ENCODE data around the gene FAF1. TPM values are rescaled to one million over a fixed set of nuclear protein-coding genes. Genes with fewer than 3 reads are reported as not detected.

FAF1 gene
- total and polyA plus RNA-seq, 2 donors (not counting 1 experiment from before 2014, with no cell fraction given) = 39.6 to 40.0 TPM

DNA sequence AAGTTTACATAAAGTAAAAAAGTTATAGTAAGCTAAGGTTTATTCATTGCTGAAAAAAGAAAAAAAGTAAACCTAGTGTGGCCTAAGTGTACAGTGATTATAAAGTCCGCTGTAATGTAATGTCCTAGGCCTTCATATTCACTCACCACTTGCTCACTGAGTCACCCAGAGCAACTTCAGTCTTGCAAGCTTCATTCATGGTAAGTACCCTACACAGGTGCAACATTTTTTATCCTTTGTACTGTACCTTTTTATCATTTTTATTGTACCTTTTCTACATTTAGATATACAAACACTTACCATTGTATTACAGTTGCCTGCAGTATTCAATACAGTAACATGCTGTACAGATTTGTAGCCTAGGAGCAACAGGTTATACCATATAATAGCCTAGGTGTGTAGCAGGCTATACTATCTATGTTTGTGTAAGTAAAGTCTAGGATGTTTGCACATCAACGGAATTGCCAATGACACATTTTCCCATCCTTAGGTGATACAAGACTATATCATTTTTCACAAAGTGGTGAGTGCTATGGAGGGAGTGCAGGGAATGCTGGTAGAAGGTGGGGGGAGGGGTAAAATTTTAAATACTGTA, 478.8 kb downstream of the FAF1 start:
- Histone ChIP-seq H3K36me3 (ENCODE audit: control insufficient read depth, insufficient read depth, low read length) (no peaks in the 10 kb centered on the region), H3K79me2 (ENCODE audit: control insufficient read depth, insufficient read depth, low read length) (no peaks in the 10 kb centered on the region), H3K9ac (ENCODE audit: insufficient read depth, low read length) (no peak overlapping the region), H3K9me3 (ENCODE audit: control insufficient read depth, insufficient read depth, low read depth, low read length) (no peaks in the 10 kb centered on the region), H2AFZ (ENCODE audit: low read length) (no peak overlapping the region), H4K20me1 (ENCODE audit: control insufficient read depth, extremely low read depth, insufficient read depth, low read length) (no peaks in the 10 kb centered on the region), H3K27ac (ENCODE audit: insufficient read depth, low read length) (no peak overlapping the region), H3K27me3 (ENCODE audit: control insufficient read depth, insufficient read depth, low read length) (no peaks in the 10 kb centered on the region), H3K4me3 (replicated peaks in 1 of 4; ENCODE audit: control extremely low read depth in 1 of 4, insufficient read depth in 1 of 4, low read depth in 3 of 4, low read length in 4 of 4) (no peak overlapping the region), H3K4me2 (ENCODE audit: extremely low read depth, insufficient read depth, low read length) (no peak overlapping the region), H3K4me1 (ENCODE audit: control insufficient read depth, extremely low read depth, insufficient read depth, low read length) (no peaks in the 10 kb centered on the region)
- no peak for TF ChIP-seq EZH2 (IDR thresholded peaks at IDR 0.05; ENCODE audit: low read length, missing control alignments)
- TF ChIP-seq CTCF (conservative IDR thresholded peaks at IDR 0.05 in 1 of 2, IDR thresholded peaks at IDR 0.05 in 1 of 2; ENCODE audit: low read depth in 1 of 2, low read length in 2 of 2) = no peak
- DNase-seq (ENCODE audit: low read depth in 2 of 2) = no peak

DNA sequence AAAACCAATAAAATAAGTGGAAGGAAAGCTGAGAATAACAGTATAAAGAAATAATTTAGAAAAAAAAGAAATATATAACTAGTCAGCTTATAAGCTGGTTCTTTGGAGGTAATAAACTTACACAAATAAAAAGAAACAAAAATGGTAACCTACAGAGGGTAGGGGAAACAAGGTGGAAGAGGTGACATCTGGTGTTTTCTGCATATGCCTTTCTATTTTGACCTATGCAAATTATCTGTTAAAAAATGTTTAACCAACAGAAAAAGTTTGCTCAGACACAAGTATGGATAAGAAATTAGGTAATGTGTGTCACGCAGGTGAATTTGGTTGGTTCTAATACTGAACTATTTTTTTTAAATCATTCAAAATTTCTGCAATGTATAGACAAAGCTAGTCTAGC, 483.3 kb downstream of the FAF1 start:
- no peaks in the 10 kb centered on the region for H3K36me3 ChIP-seq (ENCODE audit: control insufficient read depth, insufficient read depth, low read length)
- H3K79me2 ChIP-seq (ENCODE audit: control insufficient read depth, insufficient read depth, low read length) = no peaks in the 10 kb centered on the region
- DNase-seq (ENCODE audit: low read depth in 2 of 2) = no peak
- H3K9me3 ChIP-seq (ENCODE audit: control insufficient read depth, insufficient read depth, low read depth, low read length) = no peaks in the 10 kb centered on the region
- no peak overlapping the region for H3K9ac ChIP-seq (ENCODE audit: insufficient read depth, low read length)
- H3K4me3 ChIP-seq (replicated peaks in 1 of 4; ENCODE audit: control extremely low read depth in 1 of 4, insufficient read depth in 1 of 4, low read depth in 3 of 4, low read length in 4 of 4) = no peak overlapping the region
- H3K4me1 ChIP-seq (ENCODE audit: control insufficient read depth, extremely low read depth, insufficient read depth, low read length) = no peaks in the 10 kb centered on the region
- no peaks in the 10 kb centered on the region for H3K27me3 ChIP-seq (ENCODE audit: control insufficient read depth, insufficient read depth, low read length)
- no peak overlapping the region for H3K27ac ChIP-seq (ENCODE audit: insufficient read depth, low read length)
- no peak for TF ChIP-seq EZH2 (IDR thresholded peaks at IDR 0.05; ENCODE audit: low read length, missing control alignments)
- no peak for TF ChIP-seq CTCF (conservative IDR thresholded peaks at IDR 0.05 in 1 of 2, IDR thresholded peaks at IDR 0.05 in 1 of 2; ENCODE audit: low read depth in 1 of 2, low read length in 2 of 2)
- H3K4me2 ChIP-seq (ENCODE audit: extremely low read depth, insufficient read depth, low read length) = no peak overlapping the region
- no peak overlapping the region for H2AFZ ChIP-seq (ENCODE audit: low read length)
- H4K20me1 ChIP-seq (ENCODE audit: control insufficient read depth, extremely low read depth, insufficient read depth, low read length) = no peaks in the 10 kb centered on the region

- Histone ChIP-seq H3K9ac (ENCODE audit: insufficient read depth, low read length) (no peak overlapping the region), H3K27me3 (ENCODE audit: control insufficient read depth, insufficient read depth, low read length) (no peaks in the 10 kb centered on the region), H4K20me1 (ENCODE audit: control insufficient read depth, extremely low read depth, insufficient read depth, low read length) (no peaks in the 10 kb centered on the region), H3K36me3 (ENCODE audit: control insufficient read depth, insufficient read depth, low read length) (no peaks in the 10 kb centered on the region), H2AFZ (ENCODE audit: low read length) (no peak overlapping the region), H3K27ac (ENCODE audit: insufficient read depth, low read length) (no peak overlapping the region), H3K4me2 (ENCODE audit: extremely low read depth, insufficient read depth, low read length) (no peak overlapping the region), H3K4me1 (ENCODE audit: control insufficient read depth, extremely low read depth, insufficient read depth, low read length) (no peaks in the 10 kb centered on the region), H3K9me3 (ENCODE audit: control insufficient read depth, insufficient read depth, low read depth, low read length) (no peaks in the 10 kb centered on the region), H3K4me3 (replicated peaks in 1 of 4; ENCODE audit: control extremely low read depth in 1 of 4, insufficient read depth in 1 of 4, low read depth in 3 of 4, low read length in 4 of 4) (no peak overlapping the region), H3K79me2 (ENCODE audit: control insufficient read depth, insufficient read depth, low read length) (no peaks in the 10 kb centered on the region)
- no peak for TF ChIP-seq CTCF (conservative IDR thresholded peaks at IDR 0.05 in 1 of 2, IDR thresholded peaks at IDR 0.05 in 1 of 2; ENCODE audit: low read depth in 1 of 2, low read length in 2 of 2)
- no peak for TF ChIP-seq EZH2 (IDR thresholded peaks at IDR 0.05; ENCODE audit: low read length, missing control alignments)
- peak in 1 of 2 donors; percentile 8 for DNase-seq (ENCODE audit: low read depth in 2 of 2)
Measured at GRCh38 chr1:50474859-50475809, 484.9 kb downstream of the FAF1 start.
